ENCODE data around the gene ZSWIM9. TPM values are rescaled to one million over a fixed set of nuclear protein-coding genes. Genes with fewer than 3 reads are reported as not detected.

ZSWIM9 gene
- total RNA-seq, 2 donors from 2014 or later, result 6.2 to 9.7 TPM

DNA sequence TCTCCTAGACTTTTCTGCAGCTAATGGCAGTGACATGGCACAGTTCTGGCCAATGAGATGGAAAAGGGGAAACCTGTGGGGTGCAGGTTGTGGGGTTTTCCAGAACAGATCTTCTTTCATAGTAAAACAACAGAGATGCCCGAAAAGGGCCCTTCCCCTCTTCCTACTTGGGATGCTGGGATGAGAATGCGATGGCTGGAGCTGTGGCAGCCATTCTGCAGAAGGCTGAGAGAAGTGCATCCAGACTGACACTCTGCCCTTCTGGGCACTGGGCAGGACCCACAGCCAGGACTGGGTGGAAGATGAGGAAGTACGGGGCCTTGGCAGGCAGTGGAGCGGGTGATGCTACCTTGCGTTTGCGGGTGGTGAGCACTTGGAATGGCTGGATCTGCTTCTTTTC, 42.9 kb upstream of the ZSWIM9 start:
- H3K4me3 ChIP-seq, result no peak overlapping the region
- H3K27me3 ChIP-seq, result no peaks in the 10 kb centered on the region
- no peak for DNase-seq
- no peaks in the 10 kb centered on the region for H3K36me3 ChIP-seq
- intact Hi-C loops (cut with DNase I), result no loop called here
- no peaks in the 10 kb centered on the region for H3K4me1 ChIP-seq
- TF ChIP-seq CTCF (IDR thresholded peaks at IDR 0.05), result no peak
- H3K9me3 ChIP-seq, result no peaks in the 10 kb centered on the region
- H3K9ac ChIP-seq (ENCODE audit: low read depth in 2 of 2, low read length in 2 of 2), result no peak overlapping the region
- no peak overlapping the region for H3K27ac ChIP-seq

- H3K27me3 ChIP-seq, result no peaks in the 10 kb centered on the region
- H3K4me1 ChIP-seq, result no peaks in the 10 kb centered on the region
- H3K9me3 ChIP-seq, result no peaks in the 10 kb centered on the region
- DNase-seq, result no peak
- H3K36me3 ChIP-seq, result no peaks in the 10 kb centered on the region
- no peak overlapping the region for H3K4me3 ChIP-seq
- no peak overlapping the region for H3K27ac ChIP-seq
- no peak overlapping the region for H3K9ac ChIP-seq (ENCODE audit: low read depth in 2 of 2, low read length in 2 of 2)
- intact Hi-C loops (cut with DNase I), result no loop called here
- no peak for TF ChIP-seq CTCF (IDR thresholded peaks at IDR 0.05)
Observed at GRCh38 chr19:48133094-48133493, 37.4 kb upstream of the ZSWIM9 start.

DNA sequence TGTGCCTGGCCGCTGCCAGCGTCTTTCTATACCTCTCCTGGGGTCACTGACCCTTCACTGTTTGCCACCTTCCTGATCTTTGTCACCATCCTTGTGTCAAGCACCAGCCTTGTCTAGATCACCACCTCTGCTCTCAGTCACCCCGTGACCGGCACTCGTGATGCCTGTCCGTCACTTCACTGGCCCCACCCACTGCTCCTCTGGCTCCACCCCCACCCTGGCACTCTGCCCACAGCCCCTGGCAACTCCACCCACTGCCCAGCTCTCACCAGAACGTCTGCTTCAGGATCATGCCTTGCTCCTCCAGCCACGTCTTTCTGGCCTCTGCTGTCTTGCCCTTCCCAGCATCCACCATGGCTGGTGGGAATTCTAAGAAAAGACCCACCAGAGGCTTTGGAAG, 35.1 kb upstream of the ZSWIM9 start:
- peak; percentile 25 for DNase-seq
- Histone ChIP-seq H3K9me3 (no peaks in the 10 kb centered on the region), H3K4me3 (no peak overlapping the region), H3K27ac (no peak overlapping the region), H3K27me3 (no peaks in the 10 kb centered on the region), H3K4me1 (no peaks in the 10 kb centered on the region), H3K9ac (ENCODE audit: low read depth in 2 of 2, low read length in 2 of 2) (no peak overlapping the region), H3K36me3 (no peaks in the 10 kb centered on the region)
- no peak for TF ChIP-seq CTCF (IDR thresholded peaks at IDR 0.05)
- intact Hi-C loops (cut with DNase I), result no loop called here

DNA sequence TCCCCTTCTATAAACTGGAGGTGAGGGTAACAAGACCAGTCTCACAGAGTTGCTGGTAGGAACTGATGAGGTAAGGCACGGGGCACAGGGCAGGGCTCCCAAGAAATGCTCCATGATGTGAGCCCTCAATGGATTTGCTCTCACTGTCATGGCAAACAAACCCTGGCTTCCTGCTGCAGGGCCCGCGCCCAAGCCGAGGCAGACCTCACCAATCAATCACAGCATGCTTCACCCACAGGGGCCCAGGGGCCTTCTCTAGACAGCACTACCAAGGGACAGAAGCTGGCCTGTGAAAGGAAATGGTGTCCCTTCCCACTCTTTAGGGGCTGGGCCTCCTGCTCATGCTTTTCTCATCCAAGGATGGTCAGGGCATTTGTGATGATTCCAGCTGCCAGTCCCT, 33.9 kb upstream of the ZSWIM9 start:
- Histone ChIP-seq H3K27ac (no peak overlapping the region), H3K36me3 (no peaks in the 10 kb centered on the region), H3K4me3 (no peak overlapping the region), H3K27me3 (no peaks in the 10 kb centered on the region), H3K9me3 (no peaks in the 10 kb centered on the region), H3K4me1 (no peaks in the 10 kb centered on the region), H3K9ac (ENCODE audit: low read depth in 2 of 2, low read length in 2 of 2) (no peak overlapping the region)
- no peak for TF ChIP-seq CTCF (IDR thresholded peaks at IDR 0.05)
- intact Hi-C loops (cut with DNase I), result no loop called here
- DNase-seq, result no peak

GRCh38 chr19:48137411-48137810, 33.1 kb upstream of the ZSWIM9 start:
- no peaks in the 10 kb centered on the region for H3K9me3 ChIP-seq

More at GRCh38 chr19:48137411-48137810, 33.1 kb upstream of the ZSWIM9 start:
- Histone ChIP-seq H3K27ac (no peak overlapping the region), H3K27me3 (no peaks in the 10 kb centered on the region), H3K9ac (ENCODE audit: low read depth in 2 of 2, low read length in 2 of 2) (no peak overlapping the region), H3K36me3 (no peaks in the 10 kb centered on the region), H3K4me3 (no peak overlapping the region), H3K4me1 (no peaks in the 10 kb centered on the region)
- no peak for TF ChIP-seq CTCF (IDR thresholded peaks at IDR 0.05)
- intact Hi-C loops (cut with DNase I), result no loop called here
- DNase-seq, result no peak
